ENCODE measurements around the gene MT2A.

MT2A gene

DNA sequence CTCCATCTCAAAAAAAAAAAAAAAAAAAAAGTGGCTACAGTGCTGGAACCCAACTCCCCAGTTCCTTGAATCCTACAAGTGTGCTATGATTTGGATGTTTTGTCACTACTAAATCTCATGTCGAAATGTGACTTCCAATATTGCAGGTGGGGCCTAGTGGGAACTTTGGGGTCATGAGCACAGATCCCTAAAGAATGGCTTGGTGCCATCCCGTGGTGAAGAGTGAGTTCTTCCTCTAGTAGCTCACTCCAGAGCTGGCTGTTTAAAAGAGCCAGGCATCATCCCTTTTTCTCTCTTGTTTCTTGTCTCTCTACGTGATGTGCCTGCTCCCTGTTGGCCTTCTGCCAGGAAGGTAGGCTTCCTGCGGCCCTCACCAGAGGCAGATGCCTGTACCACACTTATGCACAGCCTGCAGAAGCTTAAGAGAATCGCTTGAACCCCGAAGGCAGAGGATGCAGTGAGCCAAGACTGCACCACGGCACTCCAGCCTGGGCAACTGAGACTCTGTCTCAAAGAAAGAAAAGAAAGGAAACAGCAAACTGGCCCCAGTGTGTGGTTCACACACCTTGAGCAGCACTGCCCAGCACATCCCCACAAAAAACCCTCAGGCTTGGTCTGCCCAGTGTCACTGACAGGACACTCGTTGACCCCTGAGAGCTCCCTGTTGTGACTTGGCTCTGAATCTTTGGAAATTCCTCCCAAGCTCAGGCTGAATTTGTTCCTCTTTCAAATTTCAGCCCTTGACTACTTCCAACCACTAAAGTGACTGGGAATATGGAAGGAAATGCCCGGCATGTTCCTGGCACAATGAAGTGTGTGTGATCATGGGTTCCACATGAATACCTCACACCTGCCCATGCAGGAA is 20.3 kb downstream of the MT2A start:
- Histone ChIP-seq H3K27ac (ENCODE audit: poor library complexity, severe bottlenecking) (peak overlapping the region; percentile 87), H3K27me3 (ENCODE audit: insufficient read depth, poor library complexity, severe bottlenecking) (no peaks in the 10 kb centered on the region), H3K9me3 (ENCODE audit: severe bottlenecking) (no peaks in the 10 kb centered on the region), H3K4me3 (ENCODE audit: severe bottlenecking) (no peak overlapping the region), H3K36me3 (ENCODE audit: low read depth) (peaks cover 11% of the 10 kb centered on the region), H3K4me1 (ENCODE audit: insufficient read depth, poor library complexity, severe bottlenecking) (peaks cover 5% of the 10 kb centered on the region)
- ATAC-seq (ENCODE audit: low read depth): no peak
- DNase-seq (ENCODE audit: low spot score): no peak
- TF ChIP-seq, protein P1, sequence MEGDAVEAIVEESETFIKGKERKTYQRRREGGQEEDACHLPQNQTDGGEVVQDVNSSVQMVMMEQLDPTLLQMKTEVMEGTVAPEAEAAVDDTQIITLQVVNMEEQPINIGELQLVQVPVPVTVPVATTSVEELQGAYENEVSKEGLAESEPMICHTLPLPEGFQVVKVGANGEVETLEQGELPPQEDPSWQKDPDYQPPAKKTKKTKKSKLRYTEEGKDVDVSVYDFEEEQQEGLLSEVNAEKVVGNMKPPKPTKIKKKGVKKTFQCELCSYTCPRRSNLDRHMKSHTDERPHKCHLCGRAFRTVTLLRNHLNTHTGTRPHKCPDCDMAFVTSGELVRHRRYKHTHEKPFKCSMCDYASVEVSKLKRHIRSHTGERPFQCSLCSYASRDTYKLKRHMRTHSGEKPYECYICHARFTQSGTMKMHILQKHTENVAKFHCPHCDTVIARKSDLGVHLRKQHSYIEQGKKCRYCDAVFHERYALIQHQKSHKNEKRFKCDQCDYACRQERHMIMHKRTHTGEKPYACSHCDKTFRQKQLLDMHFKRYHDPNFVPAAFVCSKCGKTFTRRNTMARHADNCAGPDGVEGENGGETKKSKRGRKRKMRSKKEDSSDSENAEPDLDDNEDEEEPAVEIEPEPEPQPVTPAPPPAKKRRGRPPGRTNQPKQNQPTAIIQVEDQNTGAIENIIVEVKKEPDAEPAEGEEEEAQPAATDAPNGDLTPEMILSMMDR (IDR thresholded peaks at IDR 0.05; ENCODE audit: poor library complexity, severe bottlenecking): peak; percentile 35

DNA sequence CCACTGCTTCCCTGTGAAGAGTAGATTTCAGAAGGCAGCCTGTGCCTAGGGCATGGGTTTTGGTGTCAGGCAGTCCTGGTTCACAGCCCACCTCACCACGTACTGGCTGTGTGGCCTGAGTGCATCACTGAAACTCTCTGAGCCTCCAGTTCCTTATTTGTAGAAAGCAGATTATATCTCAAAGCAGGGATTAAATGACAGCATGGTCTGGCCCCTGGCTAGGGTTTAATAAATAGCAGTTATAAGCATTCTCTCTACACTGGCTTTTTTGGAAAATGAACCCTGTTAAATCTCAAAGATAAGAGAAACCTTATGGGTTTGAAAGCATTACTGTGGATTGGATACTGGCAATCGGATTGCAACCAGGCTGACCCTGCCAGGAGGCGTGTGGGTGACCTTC is 21.1 kb downstream of the MT2A start:
- ATAC-seq (ENCODE audit: low read depth) (no peak), DNase-seq (ENCODE audit: low spot score) (no peak)
- Histone ChIP-seq H3K36me3 (ENCODE audit: low read depth) (peaks cover 11% of the 10 kb centered on the region), H3K27me3 (ENCODE audit: insufficient read depth, poor library complexity, severe bottlenecking) (no peaks in the 10 kb centered on the region), H3K27ac (ENCODE audit: poor library complexity, severe bottlenecking) (no peak overlapping the region), H3K4me1 (ENCODE audit: insufficient read depth, poor library complexity, severe bottlenecking) (peaks cover 5% of the 10 kb centered on the region), H3K4me3 (ENCODE audit: severe bottlenecking) (no peak overlapping the region), H3K9me3 (ENCODE audit: severe bottlenecking) (no peaks in the 10 kb centered on the region)
- TF ChIP-seq, protein P1 (IDR thresholded peaks at IDR 0.05; ENCODE audit: poor library complexity, severe bottlenecking): no peak

DNA sequence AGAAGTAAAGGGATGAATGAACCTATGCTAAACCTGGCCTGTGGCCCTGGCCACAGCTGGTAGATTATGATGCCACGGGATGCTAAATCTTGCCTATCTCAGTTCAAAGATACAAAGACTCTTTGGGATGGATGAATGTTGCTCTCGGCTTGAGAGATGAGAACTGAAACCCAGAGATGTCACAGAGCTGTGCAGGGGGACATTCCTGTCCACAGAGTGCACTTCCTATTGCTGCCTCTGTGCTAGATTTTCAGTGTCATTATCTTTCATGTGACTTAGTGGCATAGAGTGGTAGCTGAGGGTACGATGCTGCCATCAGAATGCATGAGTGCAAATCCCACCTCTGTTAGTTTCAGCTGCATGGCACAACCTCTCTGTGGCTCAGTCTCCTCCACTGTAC is 21.8 kb downstream of the MT2A start:
- H3K27ac ChIP-seq (ENCODE audit: poor library complexity, severe bottlenecking): no peak overlapping the region
- peaks cover 5% of the 10 kb centered on the region for H3K4me1 ChIP-seq (ENCODE audit: insufficient read depth, poor library complexity, severe bottlenecking)
- no peaks in the 10 kb centered on the region for H3K27me3 ChIP-seq (ENCODE audit: insufficient read depth, poor library complexity, severe bottlenecking)
- TF ChIP-seq, protein P1 (IDR thresholded peaks at IDR 0.05; ENCODE audit: poor library complexity, severe bottlenecking): no peak
- H3K9me3 ChIP-seq (ENCODE audit: severe bottlenecking): no peaks in the 10 kb centered on the region
- DNase-seq (ENCODE audit: low spot score): no peak
- ATAC-seq (ENCODE audit: low read depth): no peak
- H3K4me3 ChIP-seq (ENCODE audit: severe bottlenecking): no peak overlapping the region
- H3K36me3 ChIP-seq (ENCODE audit: low read depth): peaks cover 11% of the 10 kb centered on the region

DNA sequence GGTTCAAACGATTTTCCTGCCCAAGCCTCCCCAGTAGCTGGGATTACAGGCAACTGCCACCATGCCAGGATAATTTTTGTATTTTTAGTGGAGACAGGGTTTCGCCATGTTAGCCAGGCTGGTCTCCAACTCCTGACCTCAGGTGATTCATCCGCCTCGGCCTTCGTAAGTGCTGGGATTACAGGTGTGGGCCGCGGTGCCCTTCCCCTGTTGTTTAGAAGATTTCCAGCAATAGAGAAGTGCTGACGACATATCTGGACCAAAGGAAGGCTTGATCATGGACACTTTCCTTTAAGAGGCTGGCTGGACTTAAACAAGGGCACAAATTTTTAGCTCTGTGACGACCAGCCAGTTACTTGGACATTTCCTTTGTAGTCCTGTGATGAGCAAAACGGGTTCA is 22.8 kb downstream of the MT2A start:
- H3K36me3 ChIP-seq (ENCODE audit: low read depth): peaks cover 7% of the 10 kb centered on the region
- no peak overlapping the region for H3K4me3 ChIP-seq (ENCODE audit: severe bottlenecking)
- DNase-seq (ENCODE audit: low spot score): no peak
- TF ChIP-seq, protein P1 (IDR thresholded peaks at IDR 0.05; ENCODE audit: poor library complexity, severe bottlenecking): no peak
- no peak for ATAC-seq (ENCODE audit: low read depth)
- peaks cover 5% of the 10 kb centered on the region for H3K4me1 ChIP-seq (ENCODE audit: insufficient read depth, poor library complexity, severe bottlenecking)
- no peaks in the 10 kb centered on the region for H3K27me3 ChIP-seq (ENCODE audit: insufficient read depth, poor library complexity, severe bottlenecking)
- H3K9me3 ChIP-seq (ENCODE audit: severe bottlenecking): no peaks in the 10 kb centered on the region
- H3K27ac ChIP-seq (ENCODE audit: poor library complexity, severe bottlenecking): no peak overlapping the region

DNA sequence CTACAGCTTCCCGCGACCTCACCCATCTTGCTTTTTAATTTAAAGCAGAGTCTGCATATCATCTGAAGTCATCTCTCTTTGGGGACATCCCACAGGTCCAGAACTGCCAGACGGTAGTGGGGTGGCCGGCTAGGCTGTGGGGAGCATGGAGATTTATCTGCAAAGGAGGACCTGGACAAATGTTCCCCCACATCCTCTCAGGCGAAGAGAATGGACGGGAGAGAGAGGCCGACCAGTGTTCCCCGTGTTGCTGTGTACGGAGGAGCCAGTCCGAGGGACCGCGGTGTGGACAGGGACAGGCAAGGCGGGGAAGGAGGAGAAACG is 23.4 kb downstream of the MT2A start:
- Histone ChIP-seq H3K4me3 (ENCODE audit: severe bottlenecking) (no peak overlapping the region), H3K27ac (ENCODE audit: poor library complexity, severe bottlenecking) (no peak overlapping the region), H3K27me3 (ENCODE audit: insufficient read depth, poor library complexity, severe bottlenecking) (no peaks in the 10 kb centered on the region), H3K9me3 (ENCODE audit: severe bottlenecking) (no peaks in the 10 kb centered on the region), H3K36me3 (ENCODE audit: low read depth) (peaks cover 3% of the 10 kb centered on the region), H3K4me1 (ENCODE audit: insufficient read depth, poor library complexity, severe bottlenecking) (peaks cover 4% of the 10 kb centered on the region)
- TF ChIP-seq, protein P1 (IDR thresholded peaks at IDR 0.05; ENCODE audit: poor library complexity, severe bottlenecking): no peak
- DNase-seq (ENCODE audit: low spot score) (no peak), ATAC-seq (ENCODE audit: low read depth) (no peak)
